ENCODE measurements around the gene GRID2.

DNA sequence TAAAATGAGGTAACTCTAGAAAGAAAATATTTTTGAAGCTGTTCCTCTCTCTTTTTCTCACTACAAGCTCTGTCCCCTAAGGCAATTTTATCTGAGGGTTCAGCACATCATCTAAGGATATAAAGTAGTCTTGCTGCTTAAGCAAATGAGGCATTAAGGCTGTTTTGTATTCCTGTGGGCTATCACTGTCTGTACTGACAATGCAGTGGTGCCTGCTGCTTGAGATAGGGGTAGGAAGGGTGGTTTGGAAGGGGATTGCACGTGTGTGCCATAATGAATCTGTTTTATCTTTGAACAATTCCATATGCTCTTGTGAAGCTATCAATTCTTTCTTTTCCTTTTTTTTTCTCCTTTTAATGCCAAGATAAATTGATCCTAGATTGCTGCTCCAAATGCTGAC, 1396.8 kb downstream of the GRID2 start:
- no peak for TF ChIP-seq REST (IDR thresholded peaks at IDR 0.05)
- no peak for TF ChIP-seq YY1 (IDR thresholded peaks at IDR 0.05)

Data from liver (tissue), 1 donor.